Measurements from ENCODE around the gene STIP1. TPM values are rescaled to one million over a fixed set of nuclear protein-coding genes. Genes with fewer than 3 reads are reported as not detected.
A peak's percentile ranks its signal among the peaks of the same experiment; 100 is the strongest.

Gene STIP1
- total and polyA plus RNA-seq, 2 of the 4 experiments (the other 2 are of a cell fraction): 201 to 489 TPM

GRCh38 chr11:64141081-64141783, 44.7 kb upstream of the STIP1 start:
- H3K4me2 ChIP-seq (ENCODE audit: low read depth, low read length): no peak overlapping the region
- ChIA-PET POLR2A (ENCODE audit: unreplicated experiment) (no interaction called here), CTCF (no interaction called here)
- no peak overlapping the region for H3K18ac ChIP-seq (ENCODE audit: low read depth, low read length)
- peak overlapping the region; percentile 61 for H2AK9ac ChIP-seq (replicated peaks; ENCODE audit: low read depth, low read length, poor library complexity)
- H3K9me3 ChIP-seq (ENCODE audit: control insufficient read depth, insufficient read depth, low read length): no peaks in the 10 kb centered on the region
- DNase-seq (no peak), ATAC-seq (ENCODE audit: low read depth) (no peak)
- H2AFZ ChIP-seq (replicated peaks; ENCODE audit: low read length, poor library complexity): no peak overlapping the region
- intact Hi-C loops (cut with micrococcal nuclease) (no loop called here), in situ Hi-C loops (cut with MboI; ENCODE audit: low sequenced_read_pairs) (no loop called here), dilution Hi-C loops (cut with HindIII; ENCODE audit: low sequenced_read_pairs, unreplicated experiment) (no loop called here)
- H3K4me1 ChIP-seq (ENCODE audit: control insufficient read depth, insufficient read depth, low read length): no peaks in the 10 kb centered on the region
- H4K5ac ChIP-seq (ENCODE audit: low read depth, low read length): no peak overlapping the region
- TF ChIP-seq BHLHE40 (IDR thresholded peaks at IDR 0.05; ENCODE audit: low read depth, low read length): no peak
- no peak overlapping the region for H4K8ac ChIP-seq (ENCODE audit: low read depth in 2 of 2, low read length in 2 of 2)
- H2BK15ac ChIP-seq (ENCODE audit: low read depth, low read length): no peak overlapping the region
- no peak overlapping the region for H3K9ac ChIP-seq (ENCODE audit: low read depth, low read length)
- no peaks in the 10 kb centered on the region for H3K36me3 ChIP-seq (ENCODE audit: control insufficient read depth, insufficient read depth, low read length)
- H3K14ac ChIP-seq (replicated peaks; ENCODE audit: low read depth, low read length): no peak overlapping the region
- no peak overlapping the region for H2BK5ac ChIP-seq (ENCODE audit: low read depth, low read length, poor library complexity, severe bottlenecking)
- no peak overlapping the region for H2BK120ac ChIP-seq (ENCODE audit: low read depth, low read length)
- no peaks in the 10 kb centered on the region; a peak in 1 of 4 replicates for H3K79me1 ChIP-seq (ENCODE audit: low read depth in 1 of 2, low read length in 2 of 2)
- no peak overlapping the region for H3K4me3 ChIP-seq (ENCODE audit: insufficient read depth, low read depth, low read length)
- H2BK20ac ChIP-seq (ENCODE audit: low read depth, low read length): no peak overlapping the region
- no peaks in the 10 kb centered on the region for H3K9me1 ChIP-seq (ENCODE audit: insufficient read depth, low read length)
- no peaks in the 10 kb centered on the region for H3K27me3 ChIP-seq (ENCODE audit: control insufficient read depth, insufficient read depth, low read length)
- 85% methylated on average over 9 of the region's 21 CpGs; no CpG with 5 or more reads in 1 of the 2 experiments for WGBS, 2 experiments (ENCODE audit: extremely low coverage in 2 of 2, insufficient read length in 1 of 2)
- no peak overlapping the region for H3K56ac ChIP-seq (ENCODE audit: extremely low read depth, insufficient read depth, low read length)
- H4K20me1 ChIP-seq (ENCODE audit: insufficient read depth, low read length): no peaks in the 10 kb centered on the region
- no peak overlapping the region for H3K23ac ChIP-seq (ENCODE audit: low read depth, low read length)
- no peak overlapping the region for H3K27ac ChIP-seq (ENCODE audit: insufficient read depth, low read length)
- no peak overlapping the region for H4K91ac ChIP-seq (ENCODE audit: insufficient read depth, low read depth, low read length)
- no peak overlapping the region for H3K4ac ChIP-seq (ENCODE audit: low read depth, low read length)
- no TSS peak for BruUV-seq (replicated peaks)
- H2AK5ac ChIP-seq (ENCODE audit: low read depth, low read length): no peak overlapping the region
